22Rv1 (cell line): ENCODE data around the gene PIP4K2C.

ENCODE experiments used
- H3K27ac ChIP-seq: fragments of 450-650 bp; 2 replicates; pipeline ENCODE4 v1.5.1; 2017
- CTCF ChIP-seq: fragments of 450-650 bp; IDR thresholded peaks from 2 replicates; pipeline ENCODE4 v1.5.1; 2017; ENCODE audit warnings: mild to moderate bottlenecking
- ZFX ChIP-seq: fragments of 450-650 bp; IDR thresholded peaks from 2 replicates; pipeline ENCODE4 v1.6.1; 2017; ENCODE audit warnings: antibody characterized with exemption, borderline replicate concordance

PIP4K2C gene

GRCh38 chr12:57575771-57576612 is 15.0 kb upstream of the PIP4K2C start:
- TF ChIP-seq ZFX (no peak), CTCF (no peak)
- H3K27ac ChIP-seq = no peak overlapping the region

GRCh38 chr12:57576613-57577160 is 14.3 kb upstream of the PIP4K2C start:
- H3K27ac ChIP-seq = no peak overlapping the region
- no peak for TF ChIP-seq CTCF
- no peak for TF ChIP-seq ZFX

- no peak overlapping the region for H3K27ac ChIP-seq
- TF ChIP-seq ZFX (no peak), CTCF (no peak)
These were observed 12.8 kb upstream of the PIP4K2C start for GRCh38 chr12:57577981-57578758.

GRCh38 chr12:57579011-57579410 is 12.0 kb upstream of the PIP4K2C start:
- H3K27ac ChIP-seq = no peak overlapping the region
- no peak for TF ChIP-seq CTCF
- TF ChIP-seq ZFX = no peak

DNA sequence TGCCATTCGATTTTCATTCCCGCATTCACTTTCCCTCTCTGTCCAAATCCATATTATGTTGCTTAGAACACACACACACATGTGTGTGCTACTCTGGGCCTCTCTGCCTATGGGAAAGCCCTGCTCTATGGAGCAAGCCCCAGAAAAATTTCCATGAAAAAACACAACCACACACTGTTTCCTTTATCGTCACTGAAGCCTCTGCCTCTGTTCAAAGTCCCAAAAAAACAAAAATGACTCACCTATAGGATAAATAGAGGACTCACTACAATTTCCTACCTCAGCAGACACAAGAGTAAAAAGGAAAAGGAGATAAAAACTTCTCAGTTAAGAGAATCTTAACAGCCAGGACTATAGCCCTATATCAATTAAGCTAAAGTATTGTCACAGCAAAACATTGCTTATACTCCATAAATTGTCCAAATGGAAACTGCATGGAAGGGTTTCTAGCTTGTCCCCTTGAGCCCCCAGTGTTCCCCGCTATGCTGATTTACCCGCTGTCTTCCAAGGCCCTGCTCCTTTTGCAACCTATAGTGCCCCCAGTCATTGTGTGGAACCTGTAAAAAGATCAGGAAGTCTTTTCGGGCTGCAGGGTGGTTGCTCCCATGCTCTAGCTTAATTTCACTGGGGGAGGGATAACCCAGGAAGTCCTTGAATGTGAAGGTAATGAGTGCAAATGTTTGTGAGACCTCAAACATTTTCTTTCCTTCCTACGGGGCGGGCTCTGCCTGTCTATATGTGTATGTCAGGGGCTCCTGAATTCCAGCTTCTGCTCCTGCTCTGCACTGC is 11.1 kb upstream of the PIP4K2C start:
- H3K27ac ChIP-seq = no peak overlapping the region
- TF ChIP-seq CTCF = no peak
- TF ChIP-seq ZFX = no peak

DNA sequence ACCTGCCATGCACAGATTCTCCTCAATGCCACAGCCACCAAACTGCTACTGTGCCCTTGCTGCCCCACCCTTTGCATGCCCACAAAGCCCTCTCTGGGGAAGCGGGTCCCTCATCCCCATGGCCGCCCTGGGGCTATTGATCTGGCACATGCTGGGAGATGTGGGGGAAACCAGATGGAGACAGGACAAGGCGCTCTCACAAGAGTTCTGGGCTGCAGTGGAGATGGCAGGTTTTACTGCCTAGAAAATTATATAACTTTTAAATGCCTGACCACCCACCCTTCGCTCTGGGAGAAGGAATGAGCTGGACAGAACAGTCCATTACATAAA is 10.6 kb upstream of the PIP4K2C start:
- H3K27ac ChIP-seq = no peak overlapping the region
- TF ChIP-seq ZFX = no peak
- TF ChIP-seq CTCF = no peak
